Epithelial cell of esophagus (primary cell): ENCODE measurements around the gene SDSL.

Experiments
- DNase-seq: peaks from one replicate; pipeline ENCODE4 v3.0.0; 2010; ENCODE audit warnings: low read depth
- H3K4me3 ChIP-seq: 2 replicates; pipeline ENCODE4 v1.5.1; 2011; ENCODE audit warnings: mild to moderate bottlenecking, low read length, control low read depth
- TF ChIP-seq, protein P1 (sequence below): IDR thresholded peaks from 2 replicates; pipeline ENCODE4 v1.5.1; 2011; ENCODE audit warnings: low read depth, mild to moderate bottlenecking, low read length, control low read depth, inconsistent platforms; ENCODE audit not compliant: insufficient read depth; ENCODE audit errors: missing control alignments

The SDSL gene

DNA sequence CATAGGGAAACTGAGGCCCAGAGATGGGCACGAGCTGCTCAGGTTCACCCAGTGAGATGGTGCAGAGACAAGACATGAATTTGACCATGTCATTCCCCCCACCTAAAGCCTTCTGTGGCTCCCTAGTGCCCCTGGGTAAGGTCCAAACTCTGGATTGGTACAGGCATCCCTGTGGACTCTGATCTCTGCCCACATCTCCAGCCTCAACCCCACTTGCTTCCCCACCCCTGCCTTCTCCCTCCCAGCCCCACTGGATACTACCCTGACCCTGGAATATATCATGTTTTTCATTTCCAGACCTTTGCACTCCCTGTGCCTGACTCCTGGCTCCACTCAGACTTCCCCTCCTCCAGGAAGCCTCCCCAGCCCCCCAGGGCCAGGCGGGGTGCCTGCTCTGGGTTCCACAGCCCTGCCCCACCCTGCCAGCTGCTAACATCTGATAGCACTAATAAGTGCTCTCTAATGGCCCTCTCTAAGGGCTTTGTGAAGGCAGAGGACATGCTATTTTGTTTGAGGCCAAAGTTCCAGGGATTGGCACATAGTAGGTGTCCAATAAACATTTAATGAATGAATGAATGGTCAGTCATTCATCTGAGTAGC lies 1.1 kb upstream of the SDSL start:
- DNase-seq = no peak
- TF ChIP-seq, protein P1, sequence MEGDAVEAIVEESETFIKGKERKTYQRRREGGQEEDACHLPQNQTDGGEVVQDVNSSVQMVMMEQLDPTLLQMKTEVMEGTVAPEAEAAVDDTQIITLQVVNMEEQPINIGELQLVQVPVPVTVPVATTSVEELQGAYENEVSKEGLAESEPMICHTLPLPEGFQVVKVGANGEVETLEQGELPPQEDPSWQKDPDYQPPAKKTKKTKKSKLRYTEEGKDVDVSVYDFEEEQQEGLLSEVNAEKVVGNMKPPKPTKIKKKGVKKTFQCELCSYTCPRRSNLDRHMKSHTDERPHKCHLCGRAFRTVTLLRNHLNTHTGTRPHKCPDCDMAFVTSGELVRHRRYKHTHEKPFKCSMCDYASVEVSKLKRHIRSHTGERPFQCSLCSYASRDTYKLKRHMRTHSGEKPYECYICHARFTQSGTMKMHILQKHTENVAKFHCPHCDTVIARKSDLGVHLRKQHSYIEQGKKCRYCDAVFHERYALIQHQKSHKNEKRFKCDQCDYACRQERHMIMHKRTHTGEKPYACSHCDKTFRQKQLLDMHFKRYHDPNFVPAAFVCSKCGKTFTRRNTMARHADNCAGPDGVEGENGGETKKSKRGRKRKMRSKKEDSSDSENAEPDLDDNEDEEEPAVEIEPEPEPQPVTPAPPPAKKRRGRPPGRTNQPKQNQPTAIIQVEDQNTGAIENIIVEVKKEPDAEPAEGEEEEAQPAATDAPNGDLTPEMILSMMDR = no peak
- H3K4me3 ChIP-seq = no peak overlapping the region

DNA sequence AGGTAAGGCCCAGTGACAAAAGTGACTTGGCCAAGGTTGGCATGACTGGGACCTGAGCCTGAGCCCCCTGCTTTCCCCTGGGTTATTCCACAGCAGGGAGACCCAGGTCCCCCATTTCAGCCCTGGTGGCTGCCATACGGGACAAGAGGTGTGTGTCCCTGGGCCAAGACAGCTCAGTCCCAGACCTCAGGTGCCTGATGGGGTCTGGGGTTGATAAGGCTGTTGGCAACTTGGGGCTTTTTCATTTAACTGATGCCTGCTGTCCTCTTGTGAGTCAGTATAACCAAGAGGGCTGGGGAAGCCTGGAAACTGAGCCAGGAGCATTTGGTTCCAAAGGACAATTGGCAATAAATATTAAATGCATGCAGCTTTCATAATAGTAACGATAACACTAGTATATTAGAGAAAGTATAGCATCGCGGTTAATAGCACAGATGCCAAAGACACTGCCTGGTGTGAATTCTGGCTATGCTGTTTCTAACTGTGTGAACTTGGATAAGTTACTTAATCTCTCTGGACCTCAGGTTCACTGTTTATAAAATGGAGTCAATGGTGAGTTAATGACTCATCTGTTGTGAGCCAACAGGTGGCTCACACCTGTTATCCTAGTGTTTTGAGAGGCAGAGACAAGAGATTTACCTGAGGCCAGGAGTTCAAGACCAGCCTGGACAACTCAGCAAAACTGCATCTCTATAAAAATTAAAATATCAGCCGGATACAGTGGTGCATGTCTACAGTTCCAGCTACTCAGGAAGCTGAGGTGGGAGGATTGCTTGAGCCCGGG lies 898 bp downstream of the SDSL start:
- TF ChIP-seq, protein P1 = no peak
- peak; percentile 20 for DNase-seq

DNA sequence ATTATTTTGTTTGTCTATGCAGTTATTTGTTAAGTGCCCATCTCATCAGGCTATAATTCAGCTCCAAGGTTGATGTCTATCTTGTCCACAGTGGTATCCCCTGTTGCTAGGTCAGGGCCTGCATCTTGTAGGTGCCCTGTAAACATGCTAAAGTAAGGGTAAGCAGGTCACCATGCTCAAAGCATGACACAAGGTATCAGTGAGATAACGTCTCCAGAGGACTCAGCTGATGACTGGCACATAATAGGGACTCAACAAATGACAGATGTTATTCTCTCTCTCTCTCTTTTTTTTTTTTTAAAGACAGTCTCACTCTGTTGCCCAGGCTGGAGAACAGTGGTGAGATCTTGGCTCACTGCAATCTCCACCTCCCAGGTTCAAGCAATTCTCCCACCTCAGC lies 2.3 kb downstream of the SDSL start:
- DNase-seq = no peak
- no peak overlapping the region for H3K4me3 ChIP-seq
- TF ChIP-seq, protein P1 = no peak

More for the DNA sequence above, 898 bp downstream of the SDSL start:
- H3K4me3 ChIP-seq = peak overlapping the region; percentile 66

GRCh38 chr12:113424915-113425823 lies 3.0 kb downstream of the SDSL start:
- H3K4me3 ChIP-seq = no peak overlapping the region
- TF ChIP-seq, protein P1 = peak; percentile 77
- DNase-seq = peak; percentile 60

DNA sequence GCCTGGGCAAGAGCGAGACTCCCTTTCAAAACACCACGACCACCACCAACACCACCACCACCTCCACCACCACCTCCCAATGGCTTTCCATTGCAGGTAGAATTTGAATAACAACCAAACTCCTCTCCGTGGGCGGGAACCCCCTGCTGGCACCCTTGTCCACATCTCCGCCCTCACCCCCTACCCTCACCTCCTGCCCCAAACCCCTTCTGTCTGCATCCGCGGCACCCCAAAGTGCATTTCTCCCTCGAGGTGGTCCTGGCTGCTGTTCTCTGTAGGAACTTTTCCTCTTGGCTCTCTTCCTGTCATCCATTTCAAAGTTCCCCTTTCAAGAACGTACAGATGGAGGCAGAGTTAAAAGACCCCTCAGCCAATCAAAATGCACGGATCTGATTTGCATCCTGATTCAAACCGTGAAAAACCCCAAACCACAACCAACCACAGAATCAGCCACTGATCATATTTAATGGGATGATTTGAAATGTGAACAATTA lies 3.8 kb downstream of the SDSL start:
- TF ChIP-seq, protein P1 = no peak
- no peak for DNase-seq
- H3K4me3 ChIP-seq = no peak overlapping the region

DNA sequence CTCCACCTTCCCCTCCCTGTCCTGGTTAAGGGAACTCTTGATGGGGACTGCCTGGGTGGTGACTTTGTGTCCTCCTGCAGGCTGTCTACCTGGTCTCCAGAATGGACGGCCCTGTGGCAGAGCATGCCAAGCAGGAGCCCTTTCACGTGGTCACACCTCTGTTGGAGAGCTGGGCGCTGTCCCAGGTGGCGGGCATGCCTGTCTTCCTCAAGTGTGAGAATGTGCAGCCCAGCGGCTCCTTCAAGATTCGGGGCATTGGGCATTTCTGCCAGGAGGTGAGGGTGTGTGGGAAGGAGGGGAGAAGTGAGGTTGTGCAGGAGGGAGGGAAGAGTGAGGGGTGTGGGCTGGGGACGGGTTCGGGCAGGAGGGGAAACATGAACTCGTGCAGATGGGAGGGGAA lies 5.7 kb downstream of the SDSL start:
- H3K4me3 ChIP-seq = no peak overlapping the region
- DNase-seq = no peak
- TF ChIP-seq, protein P1 = no peak
